Measurements from ENCODE around the gene RAD51B.

Gene RAD51B

DNA sequence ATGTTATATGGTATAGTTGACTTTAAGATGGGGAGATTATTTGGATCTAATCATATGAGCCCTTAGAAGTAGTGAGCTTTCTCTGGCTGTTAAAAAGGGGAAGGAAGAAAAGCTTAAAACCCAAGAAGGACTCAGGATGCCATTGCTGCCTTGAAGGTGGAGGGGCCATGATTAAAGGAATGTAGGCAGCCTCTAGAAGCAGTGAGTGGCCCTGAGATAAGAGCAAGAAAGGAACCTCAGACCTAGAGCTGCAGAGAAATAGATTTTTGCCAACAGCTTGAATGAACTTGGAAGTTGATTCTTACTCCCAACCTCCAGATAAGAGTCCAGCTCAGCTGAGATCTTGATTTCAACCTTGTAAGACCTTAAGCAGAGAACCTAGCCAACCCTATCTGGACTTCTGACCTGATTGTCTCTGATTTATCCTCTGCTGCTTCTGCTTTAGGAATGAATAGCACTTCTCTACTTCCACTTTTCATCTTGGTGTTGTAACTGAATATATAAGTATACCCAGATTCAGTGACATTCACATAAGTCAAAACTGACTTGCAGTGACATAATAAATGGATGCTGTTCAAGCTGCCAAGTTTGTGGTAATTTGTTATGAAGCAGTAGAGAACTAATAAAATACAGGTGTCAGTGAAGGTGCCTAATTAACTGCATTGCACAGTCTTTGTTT, 33.5 kb downstream of the RAD51B start:
- DNase-seq (ENCODE audit: low read depth in 2 of 2), result no peak
- TF ChIP-seq, protein P1, sequence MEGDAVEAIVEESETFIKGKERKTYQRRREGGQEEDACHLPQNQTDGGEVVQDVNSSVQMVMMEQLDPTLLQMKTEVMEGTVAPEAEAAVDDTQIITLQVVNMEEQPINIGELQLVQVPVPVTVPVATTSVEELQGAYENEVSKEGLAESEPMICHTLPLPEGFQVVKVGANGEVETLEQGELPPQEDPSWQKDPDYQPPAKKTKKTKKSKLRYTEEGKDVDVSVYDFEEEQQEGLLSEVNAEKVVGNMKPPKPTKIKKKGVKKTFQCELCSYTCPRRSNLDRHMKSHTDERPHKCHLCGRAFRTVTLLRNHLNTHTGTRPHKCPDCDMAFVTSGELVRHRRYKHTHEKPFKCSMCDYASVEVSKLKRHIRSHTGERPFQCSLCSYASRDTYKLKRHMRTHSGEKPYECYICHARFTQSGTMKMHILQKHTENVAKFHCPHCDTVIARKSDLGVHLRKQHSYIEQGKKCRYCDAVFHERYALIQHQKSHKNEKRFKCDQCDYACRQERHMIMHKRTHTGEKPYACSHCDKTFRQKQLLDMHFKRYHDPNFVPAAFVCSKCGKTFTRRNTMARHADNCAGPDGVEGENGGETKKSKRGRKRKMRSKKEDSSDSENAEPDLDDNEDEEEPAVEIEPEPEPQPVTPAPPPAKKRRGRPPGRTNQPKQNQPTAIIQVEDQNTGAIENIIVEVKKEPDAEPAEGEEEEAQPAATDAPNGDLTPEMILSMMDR (IDR thresholded peaks at IDR 0.05; ENCODE audit: low read depth, low read length), result no peak
- H3K4me3 ChIP-seq (replicated peaks in 1 of 2; ENCODE audit: low read depth in 2 of 2, low read length in 2 of 2), result no peak overlapping the region

DNA sequence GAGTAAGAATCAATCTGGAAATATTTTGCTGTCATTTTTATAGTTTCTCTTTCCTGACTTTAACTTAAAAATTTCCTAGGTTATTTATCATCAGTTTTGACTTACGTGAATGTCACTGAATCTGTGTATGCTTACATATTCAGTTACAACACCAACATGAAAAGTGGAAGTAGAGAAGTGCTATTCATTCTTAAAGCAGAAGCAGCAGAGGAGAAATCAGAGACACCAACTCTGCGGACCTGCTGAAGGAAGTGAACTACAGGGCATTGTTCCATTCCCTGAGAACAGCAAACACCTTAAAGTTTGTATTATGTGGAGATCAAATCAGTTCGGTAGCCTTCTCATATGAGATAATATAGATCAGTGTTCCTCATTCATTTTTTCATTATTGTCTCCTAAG, 34.1 kb downstream of the RAD51B start:
- TF ChIP-seq, protein P1 (IDR thresholded peaks at IDR 0.05; ENCODE audit: low read depth, low read length), result no peak
- DNase-seq (ENCODE audit: low read depth in 2 of 2), result no peak
- H3K4me3 ChIP-seq (replicated peaks in 1 of 2; ENCODE audit: low read depth in 2 of 2, low read length in 2 of 2), result no peak overlapping the region

DNA sequence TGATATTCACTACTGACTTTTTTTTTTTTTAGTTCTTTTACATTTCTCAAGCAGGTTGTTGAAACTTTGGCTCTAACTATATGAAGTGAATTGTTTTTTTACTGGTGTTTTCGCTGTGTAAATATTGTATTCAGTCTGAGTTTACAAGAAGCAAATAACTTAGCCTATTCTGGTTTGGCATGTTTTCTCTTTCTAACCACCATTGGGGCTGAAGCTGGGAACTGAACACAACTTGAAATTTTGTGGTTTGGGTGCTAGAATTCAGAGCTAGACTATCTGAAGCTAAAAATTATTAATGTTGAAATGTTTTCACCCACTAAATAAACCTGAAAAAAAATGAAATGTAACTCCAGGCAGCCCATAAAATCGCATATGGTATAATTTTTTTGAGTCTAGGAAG, 37.2 kb downstream of the RAD51B start:
- H3K4me3 ChIP-seq (replicated peaks in 1 of 2; ENCODE audit: low read depth in 2 of 2, low read length in 2 of 2), result no peak overlapping the region
- no peak for DNase-seq (ENCODE audit: low read depth in 2 of 2)
- TF ChIP-seq, protein P1 (IDR thresholded peaks at IDR 0.05; ENCODE audit: low read depth, low read length), result no peak

DNA sequence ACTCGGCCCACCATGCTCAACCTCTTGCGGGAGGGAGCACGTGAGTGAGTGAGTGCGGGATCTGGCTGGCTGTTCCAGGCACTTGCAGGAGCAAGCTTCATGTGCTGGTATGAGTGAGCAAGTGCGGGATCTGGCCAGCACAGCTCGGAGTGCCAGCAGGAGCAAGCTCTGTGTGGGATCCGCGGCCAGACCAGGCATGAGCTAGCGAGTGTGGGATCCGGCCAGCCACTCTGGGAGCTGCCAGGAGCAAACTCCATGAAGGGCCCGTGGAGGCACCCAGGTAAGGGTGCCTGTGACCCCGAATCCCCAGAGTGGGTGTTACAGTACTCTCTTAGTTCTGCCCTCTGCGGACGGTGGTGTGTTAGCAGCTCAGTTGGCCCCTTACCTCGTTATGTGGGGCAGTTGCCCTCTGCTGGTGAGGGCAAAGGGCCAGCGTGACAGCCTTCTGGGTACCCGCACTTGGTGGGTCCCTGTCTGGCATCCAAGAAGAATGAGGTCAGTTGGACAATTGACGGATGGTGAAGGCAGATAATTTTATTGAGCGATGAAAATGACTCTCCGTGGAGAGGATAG, 38.3 kb downstream of the RAD51B start:
- no peak for DNase-seq (ENCODE audit: low read depth in 2 of 2)
- TF ChIP-seq, protein P1 (IDR thresholded peaks at IDR 0.05; ENCODE audit: low read depth, low read length), result no peak
- H3K4me3 ChIP-seq (replicated peaks in 1 of 2; ENCODE audit: low read depth in 2 of 2, low read length in 2 of 2), result no peak overlapping the region

DNA sequence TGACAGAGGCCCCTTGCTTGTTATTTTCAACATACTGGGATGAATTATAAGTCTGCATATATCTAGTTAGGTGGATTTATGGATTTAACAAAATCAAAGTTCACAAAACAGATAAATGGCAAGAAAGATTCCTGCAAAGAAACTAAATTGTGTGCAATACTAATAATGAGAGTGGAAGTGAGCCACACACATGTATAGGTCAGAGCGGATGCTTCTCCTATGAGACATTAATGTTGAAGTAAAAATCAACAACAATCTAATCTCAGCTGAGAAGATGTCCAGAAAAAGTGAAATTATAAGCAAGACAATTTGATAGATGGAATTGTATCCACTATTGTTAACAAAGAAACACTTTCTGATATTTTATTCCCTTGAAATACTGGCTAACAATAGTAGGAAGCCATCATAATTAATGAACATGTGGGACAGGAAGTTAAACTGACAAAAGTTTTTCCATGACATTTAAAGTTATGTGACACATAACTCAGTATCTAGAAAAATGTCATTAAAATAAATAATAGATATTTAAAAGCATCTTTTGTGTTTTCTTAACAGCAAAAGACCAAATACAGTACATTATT, 39.7 kb downstream of the RAD51B start:
- no peak for DNase-seq (ENCODE audit: low read depth in 2 of 2)
- TF ChIP-seq, protein P1 (IDR thresholded peaks at IDR 0.05; ENCODE audit: low read depth, low read length), result no peak
- H3K4me3 ChIP-seq (replicated peaks in 1 of 2; ENCODE audit: low read depth in 2 of 2, low read length in 2 of 2), result no peak overlapping the region

DNA sequence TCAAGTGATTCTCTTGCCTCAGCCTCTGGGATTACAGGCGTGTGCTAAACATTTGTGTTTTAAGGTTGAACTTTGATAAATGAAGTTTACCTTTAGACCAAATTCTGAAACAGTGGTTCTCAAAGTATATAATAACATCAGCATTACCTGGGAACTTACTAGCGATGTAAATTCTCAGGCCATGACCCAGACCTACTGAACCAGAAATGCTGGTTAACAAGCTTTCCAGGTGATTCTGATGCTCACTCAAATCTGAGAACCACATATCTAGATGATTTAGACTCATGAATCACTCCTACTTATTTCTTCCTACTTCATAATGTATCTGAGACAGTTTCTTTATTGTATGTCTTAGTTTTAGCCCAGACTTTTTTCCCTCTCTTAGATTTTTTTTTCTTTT, 43.6 kb downstream of the RAD51B start:
- no peak for DNase-seq (ENCODE audit: low read depth in 2 of 2)
- no peak overlapping the region for H3K4me3 ChIP-seq (replicated peaks in 1 of 2; ENCODE audit: low read depth in 2 of 2, low read length in 2 of 2)
- TF ChIP-seq, protein P1 (IDR thresholded peaks at IDR 0.05; ENCODE audit: low read depth, low read length), result no peak

All from cardiac fibroblast (primary cell).